Activated CD4-positive, alpha-beta T cell treated with anti-CD3 and anti-CD28 coated beads for 1 hour (primary cell): ENCODE measurements around the gene PARS2.

Experiments used
- DNase-seq: peaks from one replicate; pipeline ENCODE4 v3.0.0-alpha.2; 2020

PARS2 gene

DNA sequence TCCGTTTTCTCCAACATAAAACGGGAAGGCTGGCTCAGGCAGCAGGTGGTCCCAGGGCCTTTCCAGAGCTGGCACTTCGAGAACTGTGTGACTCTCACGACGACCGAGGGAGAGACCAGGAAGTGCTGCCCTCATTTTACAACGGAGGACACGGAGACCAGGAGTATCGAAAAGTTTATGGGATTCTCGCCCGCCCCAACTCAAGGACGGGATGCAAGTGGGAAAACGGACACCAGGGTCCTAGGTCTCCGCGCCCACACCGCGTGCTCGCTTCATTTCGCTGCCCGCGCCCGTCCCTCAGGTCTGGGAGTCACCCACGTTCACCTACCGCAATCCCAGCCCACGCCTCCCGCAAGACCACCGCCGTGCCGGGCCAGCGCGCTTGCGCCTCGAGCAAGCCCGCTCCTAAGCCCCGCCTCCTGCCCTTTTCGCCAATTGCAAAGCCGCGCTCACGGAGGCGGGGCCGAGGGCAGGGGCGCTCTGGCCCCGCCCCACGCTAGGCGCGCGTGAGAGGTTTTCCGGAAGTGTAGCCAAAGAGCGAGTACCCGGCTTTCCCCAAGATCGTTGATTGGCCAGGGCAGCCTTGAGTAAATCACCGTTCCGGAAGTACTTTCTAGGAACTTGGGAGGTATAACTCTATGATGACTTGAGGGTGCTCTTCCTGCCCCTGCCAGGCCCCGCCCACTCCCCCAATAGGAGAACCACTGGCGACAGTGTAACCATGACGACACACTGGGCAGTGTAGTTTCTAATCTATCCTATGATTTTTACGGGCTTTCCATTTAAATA lies at the start of gene PARS2:
TSS of gene PARS2 (minus strand) at position 391 of the 789 bp plus-strand sequence. CDS start 5,362 bp downstream, outside the sequence.
- DNase-seq = peak; percentile 91

- DNase-seq = no peak
Observed at GRCh38 chr1:54814126-54814498, 49.8 kb upstream of the PARS2 start.

DNA sequence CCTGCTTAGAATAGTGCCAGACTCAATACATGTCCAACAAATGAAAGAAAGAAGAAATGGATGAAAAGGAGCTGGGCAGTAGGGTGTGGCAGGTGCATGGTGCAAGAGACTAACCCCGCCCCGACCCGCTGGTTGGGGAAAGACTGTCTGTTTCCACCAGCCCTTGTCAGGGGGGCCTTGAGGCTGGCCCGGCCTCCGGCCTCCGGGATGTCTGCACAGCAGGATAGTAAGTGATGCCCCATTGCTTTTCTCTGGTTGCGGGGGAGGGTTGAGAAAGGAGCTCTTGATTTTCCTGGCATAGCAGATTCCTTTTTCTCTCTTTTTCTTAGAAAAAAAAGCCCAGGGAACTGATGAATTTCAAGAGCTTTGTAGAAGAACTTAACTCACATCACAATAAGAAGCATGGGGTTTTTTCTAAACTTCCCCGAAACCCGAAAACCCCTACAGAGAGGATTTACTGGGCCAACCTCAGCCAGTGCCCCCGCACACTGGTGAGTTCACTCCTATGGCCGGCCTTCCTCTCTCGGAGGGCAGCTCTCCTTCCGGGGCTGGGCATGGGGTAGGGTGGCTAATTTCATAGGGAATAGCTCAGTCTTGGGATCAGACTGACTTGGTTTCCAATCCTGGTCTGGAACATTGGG lies 49.3 kb upstream of the PARS2 start:
- DNase-seq = no peak

DNA sequence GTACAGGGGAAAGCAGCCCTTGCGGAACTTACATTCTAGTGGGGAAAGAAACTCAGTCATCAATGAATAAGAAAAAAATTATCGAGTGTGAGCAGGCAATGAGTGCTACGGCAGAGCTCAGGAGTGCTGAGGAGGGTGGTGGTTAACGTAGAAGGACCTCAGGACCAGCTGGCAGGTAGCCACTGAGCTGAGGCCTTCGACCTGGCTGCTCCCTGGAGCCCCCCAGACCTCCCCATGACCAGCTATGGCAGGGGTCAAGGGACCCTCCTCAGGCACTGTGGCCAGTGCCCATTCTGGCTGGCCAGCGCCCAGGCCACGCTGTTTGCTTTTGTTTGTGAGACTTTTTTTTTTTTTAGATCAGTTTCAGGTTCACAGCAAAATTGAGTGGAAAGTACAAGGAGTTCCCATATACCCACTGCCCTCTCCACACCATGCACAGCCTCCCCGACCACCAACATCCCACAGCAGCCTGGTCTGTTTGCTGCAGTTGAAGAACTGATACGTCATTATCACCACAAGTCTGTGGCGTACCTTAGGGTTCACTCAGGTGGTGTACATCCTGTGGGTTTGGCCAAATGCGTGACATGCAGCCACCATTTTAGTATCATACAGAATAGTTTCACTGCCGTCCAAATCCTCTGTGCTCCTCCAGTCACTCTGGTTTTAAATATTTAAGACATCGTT lies 48.6 kb upstream of the PARS2 start:
- DNase-seq = no peak

- DNase-seq = no peak
Observed at GRCh38 chr1:54811739-54812655, 47.7 kb upstream of the PARS2 start.

DNA sequence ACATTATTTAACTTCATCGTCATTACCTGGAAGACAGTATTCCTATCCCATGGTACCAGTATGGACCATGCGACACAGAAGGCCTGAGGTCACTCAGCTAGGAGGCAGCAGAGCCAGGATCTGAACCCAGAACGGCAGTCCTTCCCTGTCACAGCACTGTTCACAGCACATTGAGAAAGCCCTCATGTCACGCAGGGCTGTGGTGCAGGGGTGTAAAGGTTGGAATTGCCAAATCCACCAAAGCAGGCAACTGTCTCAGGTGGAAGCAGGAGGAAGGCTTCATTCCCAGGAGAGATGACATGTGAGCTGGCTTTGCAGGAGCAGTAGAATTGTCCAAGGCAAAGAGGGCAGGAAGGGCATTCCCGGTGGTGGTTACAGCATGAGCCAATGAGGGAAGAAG lies 46.7 kb upstream of the PARS2 start:
- DNase-seq = no peak

- DNase-seq = peak; percentile 52
Observed at GRCh38 chr1:54810153-54810942, 46.0 kb upstream of the PARS2 start.

DNA sequence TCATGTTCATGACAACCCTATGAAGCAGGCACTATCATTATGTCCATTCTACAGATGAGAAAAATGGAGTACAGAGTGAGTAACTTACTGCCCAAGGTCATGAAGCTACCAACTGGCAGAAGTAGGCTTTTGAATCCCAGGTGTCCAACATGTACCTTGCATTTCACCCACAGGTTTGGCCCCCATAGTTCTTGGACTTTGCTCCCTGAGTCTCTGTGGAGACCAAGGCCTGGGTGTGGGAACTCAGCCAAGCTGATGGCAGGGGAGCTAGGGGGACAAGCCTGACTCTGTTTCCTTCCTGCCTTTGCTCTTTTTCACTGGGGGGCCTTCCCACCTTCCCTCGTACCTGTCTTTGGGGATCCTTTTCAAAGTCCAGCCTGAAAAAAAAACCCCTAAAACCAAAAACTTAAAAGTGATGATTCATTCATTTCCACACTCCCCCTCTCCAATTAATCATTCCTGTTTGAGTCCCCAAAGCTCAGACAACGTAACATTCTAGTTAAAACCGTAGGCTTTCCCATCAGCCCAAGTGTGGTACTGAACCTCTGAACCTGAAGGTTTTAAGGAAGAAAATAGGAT lies 45.3 kb upstream of the PARS2 start:
- DNase-seq = no peak

GRCh38 chr1:54808443-54809207 lies 44.3 kb upstream of the PARS2 start:
- no peak for DNase-seq

DNA sequence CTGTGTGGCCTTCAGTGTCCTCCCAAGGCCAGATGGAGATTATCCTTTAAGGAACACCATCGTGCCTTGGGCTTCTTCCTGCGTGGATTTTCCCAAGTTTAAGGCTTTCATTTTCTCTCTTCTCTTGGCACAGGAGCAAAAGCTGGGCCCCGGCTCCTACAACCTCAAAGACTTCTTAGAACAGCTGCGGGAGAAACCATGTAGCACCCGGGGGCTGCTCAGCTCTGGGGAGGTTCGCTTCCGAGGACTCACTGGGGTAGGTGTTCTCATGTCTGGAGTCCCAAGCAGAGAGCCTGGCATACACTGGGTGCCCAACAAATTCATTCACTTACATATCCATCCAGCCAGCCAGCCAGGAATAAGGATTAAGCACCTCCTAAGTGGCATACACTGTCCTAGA lies 43.4 kb upstream of the PARS2 start:
- DNase-seq = no peak

DNA sequence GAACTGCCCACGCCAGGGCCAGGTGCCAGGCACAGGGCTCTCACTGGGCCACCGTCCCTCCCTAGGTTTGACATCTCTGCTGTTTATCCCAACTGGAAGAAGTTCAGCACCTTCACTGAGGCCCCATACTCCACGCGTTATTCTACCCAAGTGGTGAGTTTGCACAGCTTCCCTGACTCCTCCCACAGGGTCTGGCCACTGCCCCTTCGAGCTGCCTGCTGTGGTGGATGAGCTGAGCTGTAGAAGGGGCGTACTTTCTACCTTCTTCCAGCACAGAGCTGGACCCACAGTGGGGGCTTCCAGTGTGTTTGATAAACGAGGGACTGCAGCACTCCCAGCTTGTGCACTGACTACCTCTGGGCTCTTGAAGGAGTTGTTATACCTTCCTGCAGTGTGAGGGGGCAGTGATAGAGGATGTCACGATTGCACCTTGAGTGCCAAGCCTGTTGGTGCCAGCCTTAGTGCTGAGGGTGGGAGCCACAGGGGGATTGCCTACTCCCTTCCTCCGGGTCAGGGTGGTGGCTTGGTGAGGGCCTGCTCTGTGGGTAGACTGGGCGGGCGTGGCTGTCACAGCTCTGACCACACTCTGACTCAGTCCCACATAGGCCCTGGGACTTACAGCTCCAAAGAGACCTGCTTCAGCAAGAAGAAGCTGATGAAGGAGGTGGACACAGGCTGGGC lies 42.7 kb upstream of the PARS2 start:
- no peak for DNase-seq

- no peak for DNase-seq
Observed at GRCh38 chr1:54805981-54806381, 41.7 kb upstream of the PARS2 start.

GRCh38 chr1:54805466-54805865 lies 41.1 kb upstream of the PARS2 start:
- DNase-seq = no peak

- DNase-seq = no peak
Observed at GRCh38 chr1:54804471-54805132, 40.3 kb upstream of the PARS2 start.

- DNase-seq = no peak
Observed at GRCh38 chr1:54803761-54804470, 39.6 kb upstream of the PARS2 start.

- DNase-seq = peak; percentile 55
Observed at GRCh38 chr1:54800899-54801759, 36.8 kb upstream of the PARS2 start, which contains the start of gene TTC22. TSS of gene TTC22 (minus strand) at chr1:54801323. CDS start at chr1:54801163, 160 bp downstream.

DNA sequence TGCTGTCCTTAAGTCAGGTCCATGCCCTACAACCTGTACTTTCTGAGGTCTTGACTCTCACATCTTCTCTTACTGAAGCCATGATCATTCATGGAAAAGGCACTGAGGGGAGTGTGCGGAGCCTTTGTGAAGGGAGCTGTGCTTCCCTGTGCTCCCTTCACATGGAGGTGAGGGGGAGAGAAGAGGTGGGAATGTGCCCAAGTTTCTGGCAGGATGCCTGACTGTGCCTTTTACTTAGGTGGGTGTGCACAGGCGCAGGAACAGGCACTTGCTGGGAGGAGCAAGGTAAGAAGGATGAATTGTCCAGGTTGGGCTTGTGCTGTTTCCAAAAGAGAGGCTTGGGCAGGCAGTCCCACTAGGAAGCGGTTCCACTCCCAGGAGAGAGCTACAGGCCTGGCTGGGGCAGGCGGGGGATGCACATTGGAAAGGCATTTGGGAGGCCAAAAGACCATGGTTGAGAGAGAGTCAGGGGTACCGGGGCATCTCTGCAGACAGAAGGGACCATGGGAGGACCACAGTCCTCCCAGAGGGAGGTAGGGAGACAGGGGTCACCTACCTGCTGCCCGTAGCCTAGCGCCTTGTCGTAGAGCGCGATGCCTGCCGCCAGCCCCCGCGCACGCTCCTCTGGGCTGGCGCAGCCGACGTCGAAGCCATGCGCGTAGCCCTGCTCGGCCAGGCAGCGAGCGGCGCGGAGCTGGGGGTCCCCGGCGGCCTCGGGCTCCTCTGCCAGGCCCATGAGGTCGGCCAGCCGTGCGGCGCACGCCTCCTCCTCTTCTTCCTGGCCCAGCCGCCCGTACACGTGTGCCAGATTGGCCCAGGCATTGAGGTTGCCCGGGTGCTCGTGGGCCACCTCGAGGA lies 35.9 kb upstream of the PARS2 start:
- DNase-seq = no peak
